Muscle of arm (tissue), 12 donors: ENCODE results near the gene C5AR2. TPM values are rescaled to one million over a fixed set of nuclear protein-coding genes. Genes with fewer than 3 reads are reported as not detected.
"Not testable (repeated sequence)": the region's sequence is repeated elsewhere in the genome, so short reads cannot be mapped to it uniquely, and the experiment has no call there.

Source experiments
- DNase-seq: peaks from one replicate; pipeline ENCODE4 v3.0.0-alpha.2; 2013
- polyA plus RNA-seq, 12 donors: library from polyadenylated mRNA; unstranded; fragments of 120-200 nt; gene quantifications; one replicate each; pipeline ENCODE4 v1.2.1, GENCODE V29; 2013; ENCODE audit not compliant: insufficient read length in 12 of 12

C5AR2 gene
- polyA plus RNA-seq, 12 donors: 0.27 to 1.0 (median 0.41) TPM; not detected in 2

- DNase-seq: not testable (repeated sequence)
These were observed 52.6 kb downstream of the C5AR2 start for GRCh38 chr19:47384533-47384932.

GRCh38 chr19:47386582-47386981, 54.6 kb downstream of the C5AR2 start:
- not testable (repeated sequence) for DNase-seq

- DNase-seq: not testable (repeated sequence)
These were observed 55.6 kb downstream of the C5AR2 start for GRCh38 chr19:47387623-47388022.

- DNase-seq: not testable (repeated sequence)
These were observed 56.7 kb downstream of the C5AR2 start for GRCh38 chr19:47388721-47389120.

GRCh38 chr19:47389150-47389556, 57.2 kb downstream of the C5AR2 start:
- no peak for DNase-seq

- DNase-seq: no peak
These were observed 58.8 kb downstream of the C5AR2 start for GRCh38 chr19:47390533-47391488.

GRCh38 chr19:47391510-47392223, 59.7 kb downstream of the C5AR2 start:
- peak; percentile 59 for DNase-seq

Other genes starting within 250 kb of the C5AR2 start
- 10 to 100 TPM in 11 of 12 donors, not detected in 1; 17.7 to 41.1 (median 24.8) TPM for gene ZC3H4, start 218.4 kb upstream of the C5AR2 start, polyA plus RNA-seq
- gene SAE1, start 201.3 kb upstream of the C5AR2 start, polyA plus RNA-seq: 10 to 100 TPM in 11 of 12 donors, not detected in 1; 53.5 to 94.9 (median 76.7) TPM
- gene BBC3, start 101.0 kb upstream of the C5AR2 start, polyA plus RNA-seq: 1 to 10 TPM in 10 of 12 donors, under 1 TPM in 1, not detected in 1; 0.98 to 9.5 (median 1.8) TPM
- 10 to 100 TPM in 11 of 12 donors, not detected in 1; 15.4 to 29.5 (median 19.2) TPM for gene CCDC9, start 75.7 kb upstream of the C5AR2 start, polyA plus RNA-seq
- 10 to 100 TPM in 2 of 12 donors, 1 to 10 TPM in 9, not detected in 1; 6.4 to 12.8 (median 8.0) TPM for gene INAFM1, start 57.3 kb upstream of the C5AR2 start, polyA plus RNA-seq
- gene C5AR1, start 22.3 kb upstream of the C5AR2 start, polyA plus RNA-seq: 1 to 10 TPM in 10 of 12 donors, not detected in 2; 1.3 to 4.3 (median 2.0) TPM
- gene DHX34, start 17.1 kb downstream of the C5AR2 start, polyA plus RNA-seq: 10 to 100 TPM in 4 of 12 donors, 1 to 10 TPM in 7, not detected in 1; 6.9 to 15.5 (median 9.6) TPM
- 10 to 100 TPM in 2 of 12 donors, 1 to 10 TPM in 8, not detected in 2; 5.1 to 17.8 (median 7.8) TPM for gene MEIS3, start 87.4 kb downstream of the C5AR2 start, polyA plus RNA-seq
- under 1 TPM in 10 of 12 donors, not detected in 2; 0.11 to 0.51 (median 0.37) TPM for gene SLC8A2, start 139.7 kb downstream of the C5AR2 start, polyA plus RNA-seq
- 10 to 100 TPM in 1 of 12 donors, 1 to 10 TPM in 10, not detected in 1; 5.9 to 13.1 (median 8.0) TPM for gene KPTN, start 152.0 kb downstream of the C5AR2 start, polyA plus RNA-seq
- gene NAPA, start 182.9 kb downstream of the C5AR2 start, polyA plus RNA-seq: 100 to 1,000 TPM in 2 of 12 donors, 10 to 100 TPM in 9, not detected in 1; 83.6 to 102 (median 91.9) TPM
- gene ZNF541, start 241.0 kb downstream of the C5AR2 start, polyA plus RNA-seq: under 1 TPM in 7 of 12 donors, not detected in 5; 0.05 to 0.17 (median 0.11) TPM